Left lung (tissue), 10 donors: ENCODE measurements around the gene FKBP8. TPM values are rescaled to one million over a fixed set of nuclear protein-coding genes. Genes with fewer than 3 reads are reported as not detected.
A peak's percentile ranks its signal among the peaks of the same experiment; 100 is the strongest.

Source experiments
- ATAC-seq: fragments of 200-7000 bp; cut with Tn5 transposase; one replicate; pipeline ENCODE4 v1.9.1; 2020; ENCODE audit warnings: moderate library complexity
- DNase-seq, 4 donors: peaks; one replicate each; pipeline ENCODE4 v3.0.0-alpha.2; 2013 to 2020
- H3K27ac ChIP-seq, 2 donors: fragments of 200-600 bp; sonication (generic) in 1 of 2; one replicate each; pipeline versions ENCODE4 v1.5.0 to v1.8.0; 2020 to 2021
- H3K27me3 ChIP-seq, 2 donors: fragments of 200-600 bp; sonication (generic) in 1 of 2; one replicate each; pipeline versions ENCODE4 v1.5.0 to v1.8.0; 2020 to 2021
- H3K36me3 ChIP-seq, 2 donors: fragments of 200-600 bp; sonication (generic) in 1 of 2; one replicate each; pipeline versions ENCODE4 v1.5.0 to v1.8.0; 2020 to 2021
- H3K4me1 ChIP-seq, 2 donors: fragments of 200-600 bp; one replicate each; pipeline ENCODE4 v1.8.0; 2021
- H3K4me3 ChIP-seq, 2 donors: fragments of 200-600 bp; sonication (generic) in 1 of 2; one replicate each; pipeline versions ENCODE4 v1.5.0 to v1.8.0; 2020 to 2021; ENCODE audit warnings: mild to moderate bottlenecking in 1 of 2
- H3K9me3 ChIP-seq, 2 donors: fragments of 200-600 bp; sonication (generic) in 1 of 2; one replicate each; pipeline versions ENCODE4 v1.5.0 to v1.8.0; 2020 to 2021
- CTCF ChIP-seq, 2 donors: fragments of 200-600 bp; sonication (generic) in 1 of 2; IDR thresholded peaks; one replicate each; pipeline versions ENCODE4 v1.5.0 to v1.8.0; 2021; ENCODE audit warnings: antibody characterized with exemption in 2 of 2
- intact Hi-C, 2 donors: fragments of 100-400 bp; cut with DNase I; formaldehyde crosslinking; loops; one replicate each; pipeline versions ENCODE4 v1.11.2 to v1.14.2; 2022
- polyA plus RNA-seq, 6 donors: library from polyadenylated mRNA; unstranded; fragments of 120-200 nt; gene quantifications; one replicate each; pipeline ENCODE4 v1.2.1, GENCODE V29; 2013; ENCODE audit not compliant: insufficient read length in 6 of 6
- total RNA-seq, 2 donors: library from RNA; stranded (reverse); fragmentation: NEBNext Ultra II Directional; extraction: Animal tissue kit (Norgen Biotek cat#: 25700); gene quantifications; one replicate each; pipeline ENCODE4 v1.2.1, GENCODE V29; 2021
- donor health status: DM: no; HTN: yes; CAD: no.
- donor health status: DM: no; HTN: no; CAD: no.

Gene FKBP8
- total and polyA plus RNA-seq, 8 donors, result 176 to 232 (median 214) TPM

DNA sequence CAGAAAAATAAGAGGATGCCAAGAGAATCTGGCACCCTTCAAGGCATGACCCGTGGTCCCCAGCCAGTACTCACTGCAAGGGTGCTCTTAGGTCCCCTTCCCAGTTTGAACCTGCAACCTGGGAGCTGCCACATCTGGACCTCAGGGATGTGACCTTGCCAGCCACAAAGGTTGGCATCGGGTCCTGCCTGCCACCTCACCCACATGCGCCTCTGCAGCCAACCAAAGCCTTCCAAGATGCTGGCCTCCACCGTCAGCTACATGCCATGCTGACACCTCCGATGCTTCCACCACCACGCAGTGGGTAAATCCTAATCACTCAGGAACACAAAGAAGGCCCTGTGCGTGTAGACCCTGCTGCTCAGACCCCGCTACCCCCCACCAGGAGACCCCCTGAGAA is 56.6 kb downstream of the FKBP8 start:
- H3K36me3 ChIP-seq, result no peaks in the 10 kb centered on the region
- intact Hi-C loops, result no loop called here
- H3K9me3 ChIP-seq, result no peaks in the 10 kb centered on the region
- no peak for TF ChIP-seq CTCF (IDR thresholded peaks at IDR 0.05)
- H3K4me3 ChIP-seq, result no peak overlapping the region
- ATAC-seq (no peak), DNase-seq (no peak)
- no peaks in the 10 kb centered on the region for H3K27me3 ChIP-seq
- peaks cover 24 to 90% of the 10 kb centered on the region in 2 donors for H3K4me1 ChIP-seq
- peak overlapping the region in 1 of 2 donors; percentile 55 for H3K27ac ChIP-seq

- no peak for TF ChIP-seq CTCF (IDR thresholded peaks at IDR 0.05)
- Histone ChIP-seq H3K36me3 (no peaks in the 10 kb centered on the region), H3K4me1 (peaks cover 37 to 100% of the 10 kb centered on the region in 2 donors), H3K27me3 (no peaks in the 10 kb centered on the region), H3K4me3 (no peak overlapping the region), H3K27ac (peak overlapping the region in 1 of 2 donors; percentile 18), H3K9me3 (no peaks in the 10 kb centered on the region)
- intact Hi-C loops, result no loop called here
- ATAC-seq (no peak), DNase-seq (no peak)
Measured at GRCh38 chr19:18484992-18485391, 58.4 kb downstream of the FKBP8 start.

DNA sequence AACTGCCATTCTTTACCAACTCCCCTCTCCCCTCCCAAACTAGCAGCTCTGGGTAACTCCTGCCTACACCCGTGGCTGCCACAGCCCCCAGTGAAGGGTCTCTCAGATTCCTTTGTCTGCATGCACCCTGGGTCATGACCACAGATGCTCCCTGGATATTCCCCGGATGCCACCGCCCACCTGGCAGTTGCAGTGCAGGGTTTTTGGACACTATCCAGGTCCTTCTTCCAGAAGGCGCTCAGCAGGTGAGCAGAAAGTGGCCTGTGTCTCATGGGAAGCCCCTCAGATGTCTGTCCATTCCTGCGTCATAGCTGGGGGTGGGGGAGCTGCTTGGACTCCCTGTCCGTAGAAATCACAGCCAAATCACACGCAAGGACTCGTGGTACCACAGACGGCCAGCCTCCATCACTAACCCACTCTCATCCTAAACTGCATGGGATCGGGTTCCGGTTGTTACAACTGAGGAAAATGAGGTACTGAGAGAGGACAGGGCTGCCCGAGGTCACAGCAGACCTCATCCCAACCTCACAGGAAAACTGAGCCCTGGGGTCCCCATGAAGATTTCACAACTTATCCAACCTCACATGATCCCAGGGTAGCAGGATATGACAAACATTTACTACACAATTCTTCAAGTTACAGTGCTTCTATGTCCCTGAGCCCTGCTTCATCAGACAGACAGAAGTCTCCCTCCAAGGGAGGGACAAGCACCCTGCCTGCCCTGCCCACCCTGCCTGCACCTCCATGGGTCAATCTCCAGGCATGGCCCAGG is 60.1 kb downstream of the FKBP8 start:
- Histone ChIP-seq H3K9me3 (no peaks in the 10 kb centered on the region), H3K27me3 (no peaks in the 10 kb centered on the region), H3K36me3 (no peaks in the 10 kb centered on the region), H3K27ac (peak overlapping the region in 1 of 2 donors; percentile 33), H3K4me3 (no peak overlapping the region), H3K4me1 (peaks cover 43 to 100% of the 10 kb centered on the region in 2 donors)
- DNase-seq (no peak), ATAC-seq (no peak)
- TF ChIP-seq CTCF (IDR thresholded peaks at IDR 0.05), result no peak
- intact Hi-C loops, result no loop called here

Other genes starting within 250 kb of the FKBP8 start
- gene LSM4, start 220.5 kb downstream of the FKBP8 start, total RNA-seq, result 100 to 1,000 TPM in 1 of 2 donors, 10 to 100 TPM in 1; 87.8 to 121 TPM
- 10 to 100 TPM; 72.7 to 95.5 (median 78.7) TPM for gene LSM4, start 220.5 kb downstream of the FKBP8 start, polyA plus RNA-seq
- 10 to 100 TPM; 36.7 to 39.5 TPM for gene PGPEP1, start 203.0 kb downstream of the FKBP8 start, total RNA-seq
- gene PGPEP1, start 203.0 kb downstream of the FKBP8 start, polyA plus RNA-seq, result 10 to 100 TPM; 16.1 to 21.7 (median 20.0) TPM
- gene GDF15, start 157.4 kb downstream of the FKBP8 start, total RNA-seq, result 100 to 1,000 TPM in 1 of 2 donors, 10 to 100 TPM in 1; 99.0 to 180 TPM
- 10 to 100 TPM; 15.7 to 50.6 (median 30.7) TPM for gene GDF15, start 157.4 kb downstream of the FKBP8 start, polyA plus RNA-seq
- 10 to 100 TPM; 14.4 to 53.7 TPM for gene LRRC25, start 146.0 kb downstream of the FKBP8 start, total RNA-seq
- 1 to 10 TPM; 1.3 to 1.9 (median 1.4) TPM for gene LRRC25, start 146.0 kb downstream of the FKBP8 start, polyA plus RNA-seq
- gene SSBP4, start 124.2 kb downstream of the FKBP8 start, total RNA-seq, result 10 to 100 TPM; 49.8 to 79.9 TPM
- 10 to 100 TPM; 58.1 to 99.8 (median 75.6) TPM for gene SSBP4, start 124.2 kb downstream of the FKBP8 start, polyA plus RNA-seq
- 10 to 100 TPM; 22.8 to 43.9 TPM for gene ISYNA1, start 105.4 kb downstream of the FKBP8 start, total RNA-seq
- gene ISYNA1, start 105.4 kb downstream of the FKBP8 start, polyA plus RNA-seq, result 100 to 1,000 TPM; 110 to 159 (median 125) TPM
- 10 to 100 TPM; 13.3 to 22.9 TPM for gene ELL, start 21.5 kb downstream of the FKBP8 start, total RNA-seq
- gene ELL, start 21.5 kb downstream of the FKBP8 start, polyA plus RNA-seq, result 10 to 100 TPM in 1 of 6 donors, 1 to 10 TPM in 5; 8.5 to 10.1 (median 9.7) TPM
- gene KXD1, start 14.3 kb upstream of the FKBP8 start, total RNA-seq, result 10 to 100 TPM; 68.9 to 86.2 TPM
- 10 to 100 TPM; 65.6 to 79.7 (median 70.3) TPM for gene KXD1, start 14.3 kb upstream of the FKBP8 start, polyA plus RNA-seq
- gene UBA52, start 28.3 kb upstream of the FKBP8 start, total RNA-seq, result 100 to 1,000 TPM; 922 to 971 TPM
- 1,000 to 10,000 TPM in 1 of 6 donors, 100 to 1,000 TPM in 5; 875 to 1,008 (median 931) TPM for gene UBA52, start 28.3 kb upstream of the FKBP8 start, polyA plus RNA-seq
- 10 to 100 TPM; 51.7 to 52.1 TPM for gene REX1BD, start 45.2 kb upstream of the FKBP8 start, total RNA-seq
- 10 to 100 TPM; 20.4 to 42.9 (median 27.6) TPM for gene REX1BD, start 45.2 kb upstream of the FKBP8 start, polyA plus RNA-seq
- 10 to 100 TPM; 22.5 to 44.7 TPM for gene CRLF1, start 63.2 kb upstream of the FKBP8 start, total RNA-seq
- 100 to 1,000 TPM; 210 to 328 (median 252) TPM for gene CRLF1, start 63.2 kb upstream of the FKBP8 start, polyA plus RNA-seq
- 1 to 10 TPM; 1.6 to 4.9 TPM for gene TMEM59L, start 69.3 kb upstream of the FKBP8 start, total RNA-seq
- gene TMEM59L, start 69.3 kb upstream of the FKBP8 start, polyA plus RNA-seq, result 10 to 100 TPM; 31.8 to 41.9 (median 34.8) TPM
- 10 to 100 TPM in 1 of 2 donors, 1 to 10 TPM in 1; 9.0 to 10.4 TPM for gene KLHL26, start 93.5 kb upstream of the FKBP8 start, total RNA-seq
- 1 to 10 TPM; 4.3 to 7.1 (median 5.9) TPM for gene KLHL26, start 93.5 kb upstream of the FKBP8 start, polyA plus RNA-seq
- gene CRTC1, start 140.1 kb upstream of the FKBP8 start, total RNA-seq, result 10 to 100 TPM; 11.3 to 13.8 TPM
- gene CRTC1, start 140.1 kb upstream of the FKBP8 start, polyA plus RNA-seq, result 10 to 100 TPM; 13.8 to 23.9 (median 16.5) TPM
- gene COMP, start 247.7 kb upstream of the FKBP8 start, total RNA-seq, result 10 to 100 TPM in 1 of 2 donors, 1 to 10 TPM in 1; 1.9 to 47.7 TPM
- under 1 TPM in 3 of 6 donors, not detected in 3; 0.23 to 0.26 (median 0.24) TPM for gene COMP, start 247.7 kb upstream of the FKBP8 start, polyA plus RNA-seq